K562 (cell line): ENCODE data around the gene IQUB. TPM values are rescaled to one million over a fixed set of nuclear protein-coding genes. Genes with fewer than 3 reads are reported as not detected.

Experiments
- BRD9 ChIP-seq: fragments of 450-650 bp; IDR thresholded peaks from 2 replicates; pipeline ENCODE4 v1.6.1; 2018; ENCODE audit warnings: low read depth; ENCODE audit not compliant: partially characterized antibody
- COPS2 ChIP-seq: fragments of 450-650 bp; conservative IDR thresholded peaks from 2 replicates; pipeline ENCODE4 v1.6.1; 2016; ENCODE audit warnings: mild to moderate bottlenecking, moderate library complexity
- CTBP1 ChIP-seq: fragments of 450-650 bp; IDR thresholded peaks from 2 replicates; pipeline ENCODE4 v1.6.1; 2016; ENCODE audit warnings: borderline replicate concordance
- FOXP4 ChIP-seq: sonication (generic); formaldehyde crosslinking; IDR thresholded peaks from 2 replicates; pipeline ENCODE4 v1.8.0; 2022; ENCODE audit warnings: mild to moderate bottlenecking, missing genetic modification reagents, borderline replicate concordance
- HEY1 ChIP-seq: fragments of 250-450 bp; sonication (Bioruptor Pico); IDR thresholded peaks from 2 replicates; pipeline ENCODE4 v1.5.0; 2020; ENCODE audit warnings: mild to moderate bottlenecking, moderate library complexity, borderline replicate concordance
- NONO ChIP-seq, 2 experiments: fragments of 200-400 bp in 1 of 2; fragments of 450-650 bp in 1 of 2; formaldehyde crosslinking in 1 of 2; IDR thresholded peaks; 2 replicates each; pipeline ENCODE4 v1.6.1; 2017; ENCODE audit warnings: low read depth in 2 of 2, mild to moderate bottlenecking in 2 of 2, moderate library complexity in 2 of 2, low read length in 1 of 2
- POLR2AphosphoS2 ChIP-seq: IDR thresholded peaks from 2 replicates; pipeline ENCODE4 v1.6.1; 2012; ENCODE audit warnings: low read length, improper control_type of control experiment
- POLR3G ChIP-seq: IDR thresholded peaks from 2 replicates; pipeline ENCODE4 v1.6.1; 2011; ENCODE audit not compliant: insufficient read length, insufficient replicate concordance; ENCODE audit errors: extremely low read depth
- SLC30A9 ChIP-seq: fragments of 250-450 bp; sonication (Bioruptor Pico); IDR thresholded peaks from 2 replicates; pipeline ENCODE4 v1.8.0; 2022; ENCODE audit warnings: mild to moderate bottlenecking, moderate library complexity
- SMAD1 ChIP-seq: fragments of 150-350 bp; IDR thresholded peaks from 2 replicates; pipeline ENCODE4 v1.6.1; 2014; ENCODE audit warnings: low read length, low read depth; ENCODE audit not compliant: partially characterized antibody
- SRSF3 ChIP-seq: fragments of 200-400 bp; formaldehyde crosslinking; IDR thresholded peaks from 2 replicates; pipeline ENCODE4 v1.6.1; 2016; ENCODE audit warnings: mild to moderate bottlenecking, low read length, moderate library complexity; ENCODE audit not compliant: insufficient read depth
- ZFX ChIP-seq: sonication (generic); formaldehyde crosslinking; IDR thresholded peaks from 2 replicates; pipeline ENCODE4 v1.8.0; 2022; ENCODE audit warnings: mild to moderate bottlenecking, missing genetic modification reagents, moderate library complexity
- ZNF3 ChIP-seq: fragments of 250-450 bp; sonication (Bioruptor Pico); IDR thresholded peaks from 2 replicates; pipeline ENCODE4 v1.5.0; 2021; ENCODE audit warnings: mild to moderate bottlenecking, moderate library complexity
- ZNF347 ChIP-seq: fragments of 450-650 bp; formaldehyde crosslinking; IDR thresholded peaks from 2 replicates; pipeline ENCODE4 v1.4.0; 2020; ENCODE audit warnings: low read depth, mild to moderate bottlenecking, moderate library complexity
- polyA plus RNA-seq, 8 experiments: library from polyadenylated mRNA; depleted of rRNA in 4 of 8; stranded (reverse) in 5 of 8; unstranded in 3 of 8; fragments of >200 nt; fragmentation: Nextera tagmentation in 2 of 8; fragmentation: Illumina TruSeq in 1 of 8; extraction: Ambion mirVana in 2 of 8; extraction: Trizol in 1 of 8; gene quantifications; 2 replicates each; pipeline versions ENCODE4 v1.2.1 to v1.2.3, GENCODE V29; 2011 to 2014; ENCODE audit warnings: inconsistent platforms in 1 of 8, missing spikeins in 1 of 8
- total RNA-seq, 7 experiments: library from RNA; depleted of rRNA in 6 of 7; stranded (reverse); fragments of >200 nt in 6 of 7; fragmentation: Illumina TruSeq in 2 of 7; extraction: Trizol in 2 of 7; gene quantifications; 2 replicates each; pipeline versions ENCODE4 v1.2.1 to v1.2.3, GENCODE V29; 2011 to 2021; ENCODE audit warnings: low replicate concordance in 1 of 7
- TF ChIP-seq, protein P1 (sequence below): fragments of 450-650 bp; IDR thresholded peaks from 2 replicates; pipeline ENCODE4 v1.6.1; 2017; ENCODE audit warnings: antibody characterized with exemption, mild to moderate bottlenecking
- TF ChIP-seq, protein P2 (sequence below): fragments of 250-450 bp; sonication (Bioruptor Pico); IDR thresholded peaks from 2 replicates; pipeline ENCODE4 v1.5.1; 2021; ENCODE audit warnings: mild to moderate bottlenecking
- TF ChIP-seq, protein P3 (sequence below): IDR thresholded peaks from 2 replicates; pipeline ENCODE4 v1.6.1; 2011; ENCODE audit warnings: borderline replicate concordance, low read depth, mild to moderate bottlenecking, moderate library complexity, low read length; ENCODE audit not compliant: insufficient read depth, poor library complexity, severe bottlenecking

IQUB gene
- total and polyA plus RNA-seq, 9 of the 15 experiments (the other 6 are each of a cell fraction or from before 2014, with no cell fraction given): 0.62 to 2.6 (median 1.4) TPM

- TF ChIP-seq, protein P1, sequence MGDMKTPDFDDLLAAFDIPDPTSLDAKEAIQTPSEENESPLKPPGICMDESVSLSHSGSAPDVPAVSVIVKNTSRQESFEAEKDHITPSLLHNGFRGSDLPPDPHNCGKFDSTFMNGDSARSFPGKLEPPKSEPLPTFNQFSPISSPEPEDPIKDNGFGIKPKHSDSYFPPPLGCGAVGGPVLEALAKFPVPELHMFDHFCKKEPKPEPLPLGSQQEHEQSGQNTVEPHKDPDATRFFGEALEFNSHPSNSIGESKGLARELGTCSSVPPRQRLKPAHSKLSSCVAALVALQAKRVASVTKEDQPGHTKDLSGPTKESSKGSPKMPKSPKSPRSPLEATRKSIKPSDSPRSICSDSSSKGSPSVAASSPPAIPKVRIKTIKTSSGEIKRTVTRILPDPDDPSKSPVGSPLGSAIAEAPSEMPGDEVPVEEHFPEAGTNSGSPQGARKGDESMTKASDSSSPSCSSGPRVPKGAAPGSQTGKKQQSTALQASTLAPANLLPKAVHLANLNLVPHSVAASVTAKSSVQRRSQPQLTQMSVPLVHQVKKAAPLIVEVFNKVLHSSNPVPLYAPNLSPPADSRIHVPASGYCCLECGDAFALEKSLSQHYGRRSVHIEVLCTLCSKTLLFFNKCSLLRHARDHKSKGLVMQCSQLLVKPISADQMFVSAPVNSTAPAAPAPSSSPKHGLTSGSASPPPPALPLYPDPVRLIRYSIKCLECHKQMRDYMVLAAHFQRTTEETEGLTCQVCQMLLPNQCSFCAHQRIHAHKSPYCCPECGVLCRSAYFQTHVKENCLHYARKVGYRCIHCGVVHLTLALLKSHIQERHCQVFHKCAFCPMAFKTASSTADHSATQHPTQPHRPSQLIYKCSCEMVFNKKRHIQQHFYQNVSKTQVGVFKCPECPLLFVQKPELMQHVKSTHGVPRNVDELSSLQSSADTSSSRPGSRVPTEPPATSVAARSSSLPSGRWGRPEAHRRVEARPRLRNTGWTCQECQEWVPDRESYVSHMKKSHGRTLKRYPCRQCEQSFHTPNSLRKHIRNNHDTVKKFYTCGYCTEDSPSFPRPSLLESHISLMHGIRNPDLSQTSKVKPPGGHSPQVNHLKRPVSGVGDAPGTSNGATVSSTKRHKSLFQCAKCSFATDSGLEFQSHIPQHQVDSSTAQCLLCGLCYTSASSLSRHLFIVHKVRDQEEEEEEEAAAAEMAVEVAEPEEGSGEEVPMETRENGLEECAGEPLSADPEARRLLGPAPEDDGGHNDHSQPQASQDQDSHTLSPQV: no peak
- TF ChIP-seq POLR3G: no peak
- TF ChIP-seq ZFX: no peak
- TF ChIP-seq NONO (IDR thresholded peaks at IDR 0.05; ENCODE audit: low read depth in 2 of 2, low read length in 1 of 2): no peak
- TF ChIP-seq HEY1 (CRISPR knock-in tag): no peak
- TF ChIP-seq CTBP1: peak; percentile 50; the same call in 1 of the 2 replicates
- TF ChIP-seq SLC30A9 (CRISPR knock-in tag): no peak
- TF ChIP-seq, protein P2, sequence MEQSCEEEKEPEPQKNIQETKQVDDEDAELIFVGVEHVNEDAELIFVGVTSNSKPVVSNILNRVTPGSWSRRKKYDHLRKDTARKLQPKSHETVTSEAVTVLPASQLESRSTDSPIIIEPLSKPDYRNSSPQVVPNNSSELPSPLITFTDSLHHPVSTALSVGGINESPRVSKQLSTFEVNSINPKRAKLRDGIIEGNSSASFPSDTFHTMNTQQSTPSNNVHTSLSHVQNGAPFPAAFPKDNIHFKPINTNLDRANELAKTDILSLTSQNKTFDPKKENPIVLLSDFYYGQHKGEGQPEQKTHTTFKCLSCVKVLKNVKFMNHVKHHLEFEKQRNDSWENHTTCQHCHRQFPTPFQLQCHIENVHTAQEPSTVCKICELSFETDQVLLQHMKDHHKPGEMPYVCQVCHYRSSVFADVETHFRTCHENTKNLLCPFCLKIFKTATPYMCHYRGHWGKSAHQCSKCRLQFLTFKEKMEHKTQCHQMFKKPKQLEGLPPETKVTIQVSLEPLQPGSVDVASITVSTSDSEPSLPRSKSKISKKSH (CRISPR knock-in tag): no peak
- TF ChIP-seq SRSF3: no peak
- no peak for TF ChIP-seq COPS2
- TF ChIP-seq POLR2AphosphoS2: no peak
- TF ChIP-seq ZNF347: no peak
- TF ChIP-seq FOXP4 (CRISPR knock-in tag): no peak
- peak; percentile 45 for TF ChIP-seq SMAD1
- no peak for TF ChIP-seq ZNF3 (CRISPR knock-in tag)
- TF ChIP-seq, protein P3, sequence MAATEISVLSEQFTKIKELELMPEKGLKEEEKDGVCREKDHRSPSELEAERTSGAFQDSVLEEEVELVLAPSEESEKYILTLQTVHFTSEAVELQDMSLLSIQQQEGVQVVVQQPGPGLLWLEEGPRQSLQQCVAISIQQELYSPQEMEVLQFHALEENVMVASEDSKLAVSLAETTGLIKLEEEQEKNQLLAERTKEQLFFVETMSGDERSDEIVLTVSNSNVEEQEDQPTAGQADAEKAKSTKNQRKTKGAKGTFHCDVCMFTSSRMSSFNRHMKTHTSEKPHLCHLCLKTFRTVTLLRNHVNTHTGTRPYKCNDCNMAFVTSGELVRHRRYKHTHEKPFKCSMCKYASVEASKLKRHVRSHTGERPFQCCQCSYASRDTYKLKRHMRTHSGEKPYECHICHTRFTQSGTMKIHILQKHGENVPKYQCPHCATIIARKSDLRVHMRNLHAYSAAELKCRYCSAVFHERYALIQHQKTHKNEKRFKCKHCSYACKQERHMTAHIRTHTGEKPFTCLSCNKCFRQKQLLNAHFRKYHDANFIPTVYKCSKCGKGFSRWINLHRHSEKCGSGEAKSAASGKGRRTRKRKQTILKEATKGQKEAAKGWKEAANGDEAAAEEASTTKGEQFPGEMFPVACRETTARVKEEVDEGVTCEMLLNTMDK: no peak
- TF ChIP-seq BRD9: no peak
Observed at GRCh38 chr7:123534383-123535260, at the start of gene IQUB (continued).
